HG03175 (cell line): ENCODE results near the gene C19orf73.

Experiments used
- ATAC-seq: cut with Tn5 transposase; IDR thresholded peaks from one replicate; pipeline ENCODE4 v1.9.1; 2021; ENCODE audit warnings: mild to moderate bottlenecking, moderate library complexity; ENCODE audit not compliant: unreplicated experiment

The C19orf73 gene

GRCh38 chr19:49118565-49119410, at the start of gene C19orf73:
Gene C19orf73 (minus strand): TSS chr19:49119143. CDS start chr19:49119022, 121 bp downstream.
- peak; percentile 74 for ATAC-seq

DNA sequence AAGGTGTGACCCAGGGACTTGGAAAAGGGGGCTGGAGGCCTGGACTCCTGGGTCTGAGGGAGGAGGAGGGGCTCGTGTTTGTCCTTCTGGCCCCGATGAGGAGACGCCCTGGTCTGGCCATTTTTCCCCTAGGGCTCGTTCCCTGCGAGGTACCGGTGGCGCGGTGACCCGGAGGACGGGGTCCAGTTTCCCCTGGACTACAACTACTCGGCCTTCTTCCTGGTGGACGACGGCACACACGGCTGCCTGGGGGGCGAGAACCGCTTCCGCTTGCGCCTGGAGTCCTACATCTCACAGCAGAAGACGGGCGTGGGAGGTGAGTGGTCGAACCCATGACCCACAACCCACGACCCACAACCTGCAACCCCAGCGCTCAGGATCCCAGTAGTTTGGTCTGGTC, 49.5 kb upstream of the C19orf73 start:
- ATAC-seq, result no peak

DNA sequence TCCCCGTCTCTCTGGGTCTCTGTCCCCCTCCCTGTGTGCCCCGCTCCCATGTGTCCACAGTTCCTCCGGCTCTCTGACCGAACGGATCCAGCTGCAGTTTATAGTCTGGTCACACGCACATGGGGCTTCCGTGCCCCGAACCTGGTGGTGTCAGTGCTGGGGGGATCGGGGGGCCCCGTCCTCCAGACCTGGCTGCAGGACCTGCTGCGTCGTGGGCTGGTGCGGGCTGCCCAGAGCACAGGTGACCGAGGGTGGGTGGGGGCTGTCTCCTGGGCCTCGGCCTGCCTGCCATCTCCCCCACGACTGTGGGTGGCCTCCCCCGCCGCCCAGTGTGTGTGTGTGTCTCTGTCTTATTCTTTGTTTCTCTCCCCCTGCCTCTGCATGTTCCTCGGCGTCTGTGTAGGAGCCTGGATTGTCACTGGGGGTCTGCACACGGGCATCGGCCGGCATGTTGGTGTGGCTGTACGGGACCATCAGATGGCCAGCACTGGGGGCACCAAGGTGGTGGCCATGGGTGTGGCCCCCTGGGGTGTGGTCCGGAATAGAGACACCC, 49.0 kb upstream of the C19orf73 start:
- ATAC-seq, result no peak

DNA sequence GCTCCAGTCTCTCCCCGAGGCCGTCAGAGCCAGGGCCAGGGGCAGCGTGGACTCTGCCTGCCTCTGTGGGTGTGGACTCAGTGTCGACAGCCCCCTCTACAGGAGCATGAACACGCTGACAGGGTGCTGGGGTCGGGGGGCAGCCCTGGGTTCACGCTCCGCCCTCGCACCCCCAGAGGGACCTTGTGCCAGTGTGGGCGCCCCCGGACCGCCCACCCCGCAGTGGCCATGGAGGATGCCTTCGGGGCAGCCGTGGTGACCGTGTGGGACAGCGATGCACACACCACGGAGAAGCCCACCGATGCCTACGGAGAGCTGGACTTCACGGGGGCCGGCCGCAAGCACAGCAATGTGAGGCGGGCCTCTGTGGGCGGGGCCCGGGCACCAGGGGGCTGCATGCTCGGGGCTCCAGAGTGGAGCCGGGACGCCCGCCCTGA, 46.9 kb upstream of the C19orf73 start:
- ATAC-seq, result no peak

DNA sequence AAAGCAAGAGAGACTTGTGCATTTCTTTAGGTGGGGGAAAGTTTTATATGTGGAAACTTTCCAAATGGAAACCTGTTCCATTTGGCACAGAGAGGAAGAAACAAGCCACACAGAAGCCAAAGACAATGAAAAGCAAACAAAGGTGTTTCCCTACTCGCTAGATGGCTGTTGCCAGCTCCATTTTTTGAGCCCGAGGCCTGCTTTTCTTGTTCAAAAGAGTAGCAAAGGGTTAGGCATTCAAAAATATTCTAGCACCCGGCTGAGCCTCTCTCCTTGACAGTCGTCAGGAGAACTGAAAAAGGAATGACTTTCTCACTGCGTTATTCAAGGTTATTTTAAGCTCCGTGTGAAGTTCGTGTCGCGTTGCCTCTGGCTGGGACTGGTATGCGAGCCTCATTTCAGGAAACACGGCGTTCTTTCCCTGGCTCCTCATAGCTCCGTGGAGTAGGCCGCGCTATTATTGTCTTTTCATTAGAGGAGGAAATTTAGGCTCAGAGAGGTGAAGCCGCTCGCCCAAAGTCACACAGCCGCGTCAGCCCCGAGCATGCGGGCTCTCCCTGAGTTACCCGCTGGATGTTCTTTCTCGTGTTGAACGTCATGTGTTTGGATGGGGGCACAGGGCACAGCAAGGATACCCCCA, 46.3 kb upstream of the C19orf73 start:
- no peak for ATAC-seq

- no peak for ATAC-seq
Measured at GRCh38 chr19:49161987-49162386, 43.0 kb upstream of the C19orf73 start.

GRCh38 chr19:49160450-49161189, 41.7 kb upstream of the C19orf73 start:
- ATAC-seq, result no peak

- no peak for ATAC-seq
Measured at GRCh38 chr19:49157445-49158224, 38.7 kb upstream of the C19orf73 start, which contains the start of gene TRPM4. Gene TRPM4 (plus strand): TSS chr19:49157792. CDS start chr19:49157867, 75 bp downstream.

DNA sequence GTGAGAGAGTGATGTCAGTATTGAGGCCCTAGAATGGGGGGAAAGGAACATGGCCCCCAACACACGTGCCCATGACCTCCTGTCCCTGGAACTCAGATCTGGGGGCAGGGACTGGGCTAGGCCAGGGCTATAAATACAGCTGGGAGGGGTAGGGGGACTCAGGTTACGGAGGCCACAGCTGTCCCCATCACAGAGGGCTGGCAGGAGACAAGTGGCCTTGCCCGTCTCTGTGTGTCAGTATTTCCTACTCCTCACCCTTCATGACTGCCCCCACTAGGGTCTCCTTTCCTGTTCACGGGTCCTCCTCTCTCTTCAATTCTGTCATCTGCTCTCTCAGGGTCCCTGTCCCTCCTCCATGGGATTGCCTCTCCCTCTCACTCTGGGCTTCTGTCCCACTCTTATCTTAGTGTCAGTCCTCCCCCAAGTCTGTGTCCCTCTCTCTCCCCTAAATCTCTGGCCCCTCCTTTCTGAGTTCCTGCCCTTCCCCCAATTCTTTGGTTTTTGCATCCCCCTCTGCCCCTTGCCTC, 36.9 kb upstream of the C19orf73 start:
- no peak for ATAC-seq

DNA sequence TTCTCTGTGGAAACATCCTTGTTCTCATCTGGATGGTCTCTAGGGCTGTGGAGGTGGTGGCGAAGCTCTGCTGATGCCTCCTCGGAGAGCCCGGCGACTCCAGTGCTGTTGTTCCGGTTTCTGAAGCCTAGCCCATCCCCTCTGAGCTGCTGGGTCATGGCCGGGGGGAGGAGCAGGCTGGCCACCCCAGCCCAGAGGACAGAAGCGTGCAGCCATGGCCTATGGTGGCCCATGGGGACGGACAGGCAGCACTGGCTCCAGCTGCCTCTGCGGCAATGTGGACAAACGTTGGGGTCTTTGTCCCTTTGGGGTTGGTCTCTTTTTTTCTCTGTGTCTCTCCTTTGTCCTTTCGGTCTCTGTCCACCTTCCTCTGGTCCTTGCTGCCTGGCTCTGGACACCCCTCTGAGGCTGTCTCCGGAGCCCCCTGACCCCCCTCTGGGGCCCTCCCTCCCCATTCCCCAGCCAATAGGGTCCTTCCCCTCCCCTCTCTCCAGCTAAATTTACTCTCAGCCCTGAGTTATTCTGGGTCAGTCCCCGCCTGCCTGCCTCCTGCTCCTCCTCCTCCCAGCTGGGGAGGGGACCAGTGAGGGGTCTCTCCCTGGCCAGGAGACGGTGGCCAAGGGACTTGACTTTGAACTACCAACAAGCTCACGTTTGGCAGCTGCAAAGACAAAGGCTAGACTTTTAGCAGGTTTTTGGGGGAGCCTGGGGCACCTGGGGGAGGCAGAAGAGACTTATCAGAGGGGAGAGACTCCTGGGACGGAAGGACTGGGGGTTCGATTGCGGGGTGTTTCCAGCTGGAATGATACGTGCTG, 36.3 kb upstream of the C19orf73 start, which contains the start of gene HRC:
HRC (minus strand) TSS at position 392 of the 815 bp plus-strand sequence; CDS start at position 233, 159 bp downstream.
- ATAC-seq, result no peak

DNA sequence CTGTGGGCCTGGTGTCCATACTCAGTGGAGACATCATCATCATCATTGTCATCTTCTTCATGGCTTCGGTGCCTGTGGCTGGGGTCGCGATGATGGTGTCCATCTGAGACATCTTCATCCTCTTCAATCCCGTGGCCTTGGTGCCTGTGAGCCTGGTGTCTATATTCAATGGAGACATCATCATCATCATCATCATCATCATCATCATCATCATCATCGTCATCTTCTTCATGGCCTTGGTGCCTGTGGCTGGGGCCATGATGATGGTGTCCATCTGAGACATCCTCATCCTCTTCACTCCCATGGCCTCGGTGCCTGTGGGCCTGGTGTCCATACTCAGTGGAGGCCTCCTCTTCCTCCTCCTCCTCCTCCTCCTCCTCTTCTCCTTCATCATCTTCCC, 35.3 kb upstream of the C19orf73 start:
- ATAC-seq, result no peak

GRCh38 chr19:49153167-49153809, 34.3 kb upstream of the C19orf73 start:
- no peak for ATAC-seq

DNA sequence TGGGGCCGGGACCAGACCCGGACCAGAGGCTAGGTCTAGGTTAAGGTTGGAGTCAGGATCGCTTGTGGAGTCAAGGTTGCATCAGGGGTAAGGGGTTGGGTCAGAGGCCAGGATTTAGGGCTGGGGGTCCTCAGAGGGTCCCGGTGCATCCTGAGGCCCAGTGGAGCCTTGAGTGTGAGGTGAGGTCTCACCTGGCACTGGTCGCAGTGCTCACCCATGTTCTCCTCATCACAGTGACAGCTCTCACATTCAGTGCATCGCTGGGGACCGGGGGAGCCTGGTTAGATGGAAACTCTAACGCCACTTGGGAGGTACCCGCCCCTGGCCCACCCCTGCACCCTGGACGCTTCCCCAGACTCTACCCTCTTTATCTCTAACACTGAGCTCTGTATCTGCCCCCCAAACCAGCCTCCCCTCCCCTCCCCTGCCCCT, 33.2 kb upstream of the C19orf73 start:
- ATAC-seq, result no peak

DNA sequence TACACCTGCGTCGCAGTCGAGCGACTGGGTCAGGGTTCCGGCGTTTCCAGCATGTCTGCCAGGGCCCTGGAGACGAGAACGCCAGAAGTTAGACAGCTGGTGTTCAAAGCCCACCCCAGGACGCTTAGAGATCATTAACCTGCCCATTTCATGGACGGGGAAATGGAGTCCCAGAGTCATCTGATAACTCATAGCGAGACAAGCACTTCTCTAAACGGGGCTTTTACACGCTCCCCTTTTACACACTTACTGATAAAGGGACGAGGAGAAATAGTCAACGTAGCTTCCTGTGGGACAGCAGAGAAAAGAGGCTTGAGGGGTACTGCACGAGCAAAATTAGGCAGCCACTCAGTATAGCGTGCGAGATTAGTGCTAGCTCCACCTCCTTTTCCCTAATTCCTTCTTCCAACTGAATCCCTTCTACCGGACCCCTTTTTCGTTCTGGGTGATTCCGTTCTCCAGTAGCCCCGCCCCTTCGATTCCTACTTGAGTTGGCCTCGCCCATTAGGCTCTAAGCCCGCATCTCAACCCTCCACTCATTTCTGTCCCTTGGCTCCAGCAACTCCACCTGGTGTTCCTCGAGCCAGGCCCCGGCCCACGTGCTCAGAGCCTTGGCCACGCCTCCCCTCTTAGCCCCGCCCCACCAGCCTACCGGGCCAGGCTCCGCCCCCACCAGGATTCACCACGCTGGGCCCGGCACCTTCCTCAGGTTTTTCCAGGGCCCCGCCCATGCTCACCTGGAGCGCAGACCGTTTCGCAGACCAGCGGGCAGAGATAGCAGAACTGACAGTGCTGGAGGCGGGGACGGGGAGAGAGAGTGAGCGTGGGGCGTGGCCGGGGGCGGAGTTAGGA, 32.5 kb upstream of the C19orf73 start:
- ATAC-seq, result no peak

DNA sequence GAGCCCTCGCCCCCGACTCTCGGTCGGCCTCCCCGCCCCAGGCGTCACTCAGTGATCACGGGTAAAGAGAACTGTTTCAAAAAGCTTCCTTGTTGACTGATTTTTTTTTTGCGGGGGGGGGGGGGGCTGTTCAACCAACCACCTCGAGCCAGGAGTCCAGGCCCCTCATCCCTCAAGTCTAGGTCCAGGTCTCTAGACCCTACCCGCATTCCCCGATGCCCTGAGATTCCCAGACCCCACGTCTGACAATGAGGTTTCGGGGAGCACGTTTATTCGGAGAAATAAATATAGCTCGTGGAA, 32.0 kb upstream of the C19orf73 start:
- no peak for ATAC-seq

DNA sequence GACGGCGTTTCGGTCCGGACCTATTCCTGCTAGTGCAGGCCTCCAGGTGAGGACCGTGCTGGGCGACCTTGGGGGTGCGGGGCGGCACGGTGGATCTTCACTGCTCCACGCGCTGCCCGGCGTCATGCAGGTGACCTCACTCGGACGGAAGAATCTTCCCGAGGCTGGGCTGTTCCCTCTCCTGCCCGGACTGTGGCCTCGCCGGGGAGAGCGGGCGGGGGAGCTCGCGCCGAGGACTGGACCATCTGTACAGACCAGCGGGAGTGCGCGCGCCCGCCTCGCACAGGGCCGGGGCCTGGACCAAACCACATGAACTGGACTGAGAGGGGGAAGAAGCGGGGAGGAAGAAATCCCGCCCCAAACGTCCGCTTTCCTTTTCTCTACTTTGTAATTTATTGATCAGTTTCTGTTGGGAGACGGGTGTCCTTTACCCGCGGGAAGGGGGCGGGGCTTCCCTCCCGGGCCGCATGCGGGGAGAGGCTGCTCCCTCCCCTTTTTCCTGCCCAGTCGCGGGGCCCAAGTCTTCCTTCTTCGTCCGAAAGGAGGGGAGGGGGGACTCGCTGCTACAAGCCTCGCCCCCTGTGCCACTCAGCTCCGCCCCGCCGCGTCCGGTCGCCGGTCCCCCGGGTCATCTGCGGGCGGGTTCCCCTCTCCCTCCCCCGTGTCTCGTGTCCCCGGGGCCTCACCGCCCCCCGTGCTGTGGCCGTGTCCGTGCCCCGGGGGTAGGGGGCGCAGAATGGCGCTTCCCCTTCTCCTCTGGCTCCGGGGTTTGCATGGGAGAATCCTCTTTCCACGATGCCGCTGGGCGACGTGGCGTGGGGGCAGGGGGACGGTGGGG, 31.4 kb upstream of the C19orf73 start:
- ATAC-seq, result no peak

DNA sequence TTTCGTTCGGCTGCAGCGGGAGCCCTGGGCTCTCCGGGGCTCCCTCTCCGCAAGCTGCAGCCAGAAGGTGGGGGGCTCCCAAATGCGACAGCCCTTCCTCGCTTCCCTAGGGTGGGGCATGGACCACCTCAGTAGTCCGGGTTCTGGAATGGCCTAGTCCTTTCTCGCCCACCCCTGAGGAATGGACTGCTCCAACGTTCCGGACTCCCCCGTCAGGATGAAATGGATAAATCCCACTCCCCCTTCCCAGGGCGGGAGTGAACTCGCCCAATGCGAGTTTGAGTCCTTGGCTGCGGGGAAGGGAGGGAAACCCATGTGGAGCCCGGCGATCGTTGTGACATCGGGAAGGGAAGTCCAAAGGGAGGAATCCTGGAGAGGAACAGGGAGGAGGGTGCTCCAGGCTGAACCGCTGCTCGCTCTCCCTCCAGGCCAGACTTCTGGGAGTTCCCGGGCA, 30.7 kb upstream of the C19orf73 start:
- ATAC-seq, result no peak
